ENCODE measurements around the gene MRRF.

MRRF gene

DNA sequence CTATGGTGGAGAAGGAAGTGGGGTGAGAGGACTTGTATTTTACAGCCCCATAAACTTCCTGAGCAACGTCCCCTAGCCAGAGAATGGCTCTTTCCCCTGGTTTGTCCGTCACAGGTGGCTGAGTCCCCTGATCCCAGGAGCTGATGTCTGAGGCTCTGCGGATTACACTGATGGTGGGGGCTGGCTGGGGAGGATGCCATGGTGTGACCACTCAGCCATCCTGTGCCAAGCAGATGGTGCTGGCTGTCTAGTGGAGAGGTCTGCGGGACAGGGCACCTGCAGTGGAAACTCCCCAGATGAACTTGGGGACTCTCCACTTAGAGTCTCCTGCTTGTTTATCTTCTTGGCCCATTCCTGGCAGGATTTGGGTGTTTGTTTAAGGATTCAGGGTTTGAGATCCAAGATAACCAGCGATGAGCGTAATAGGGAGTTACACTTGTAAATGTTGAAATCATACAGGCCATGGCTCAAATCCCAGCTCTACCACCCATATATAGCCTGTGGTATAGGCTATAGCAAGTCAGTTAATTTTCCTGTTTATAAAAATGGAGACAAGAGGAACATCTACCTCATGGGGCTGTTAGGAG is 101.5 kb downstream of the MRRF start:
- no peaks in the 10 kb centered on the region for H3K36me3 ChIP-seq (ENCODE audit: control insufficient read depth, insufficient read depth, low read length)
- DNase-seq (ENCODE audit: extremely low read depth, insufficient read length): no peak
- TF ChIP-seq, protein P1, sequence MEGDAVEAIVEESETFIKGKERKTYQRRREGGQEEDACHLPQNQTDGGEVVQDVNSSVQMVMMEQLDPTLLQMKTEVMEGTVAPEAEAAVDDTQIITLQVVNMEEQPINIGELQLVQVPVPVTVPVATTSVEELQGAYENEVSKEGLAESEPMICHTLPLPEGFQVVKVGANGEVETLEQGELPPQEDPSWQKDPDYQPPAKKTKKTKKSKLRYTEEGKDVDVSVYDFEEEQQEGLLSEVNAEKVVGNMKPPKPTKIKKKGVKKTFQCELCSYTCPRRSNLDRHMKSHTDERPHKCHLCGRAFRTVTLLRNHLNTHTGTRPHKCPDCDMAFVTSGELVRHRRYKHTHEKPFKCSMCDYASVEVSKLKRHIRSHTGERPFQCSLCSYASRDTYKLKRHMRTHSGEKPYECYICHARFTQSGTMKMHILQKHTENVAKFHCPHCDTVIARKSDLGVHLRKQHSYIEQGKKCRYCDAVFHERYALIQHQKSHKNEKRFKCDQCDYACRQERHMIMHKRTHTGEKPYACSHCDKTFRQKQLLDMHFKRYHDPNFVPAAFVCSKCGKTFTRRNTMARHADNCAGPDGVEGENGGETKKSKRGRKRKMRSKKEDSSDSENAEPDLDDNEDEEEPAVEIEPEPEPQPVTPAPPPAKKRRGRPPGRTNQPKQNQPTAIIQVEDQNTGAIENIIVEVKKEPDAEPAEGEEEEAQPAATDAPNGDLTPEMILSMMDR (IDR thresholded peaks at IDR 0.05; ENCODE audit: insufficient read depth, low read length, poor library complexity, severe bottlenecking): no peak
- H3K4me3 ChIP-seq (replicated peaks; ENCODE audit: low read depth, low read length): no peak overlapping the region
- H3K27me3 ChIP-seq (replicated peaks; ENCODE audit: control insufficient read depth, insufficient read depth, low read length): no peaks in the 10 kb centered on the region

DNA sequence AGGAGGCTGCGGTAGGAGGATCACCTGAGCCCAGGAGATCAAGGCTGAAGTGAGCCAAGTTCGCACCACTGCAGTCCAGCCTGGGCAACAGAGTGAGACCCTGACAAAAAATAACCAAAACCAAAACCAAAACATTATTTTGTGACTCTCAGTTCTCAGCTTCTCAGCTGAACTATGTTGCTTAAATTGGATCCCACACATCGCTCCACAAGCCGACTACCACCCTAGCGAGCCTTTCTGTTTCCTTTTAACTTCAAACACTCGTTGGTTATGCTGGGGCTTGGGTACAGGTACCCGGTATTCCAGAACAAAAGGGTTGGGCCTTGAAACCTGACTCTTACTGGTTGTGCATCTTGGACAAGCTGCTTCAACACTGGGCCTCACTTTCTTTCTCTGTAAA is 102.4 kb downstream of the MRRF start:
- Histone ChIP-seq H3K4me3 (replicated peaks; ENCODE audit: low read depth, low read length) (no peak overlapping the region), H3K27me3 (replicated peaks; ENCODE audit: control insufficient read depth, insufficient read depth, low read length) (no peaks in the 10 kb centered on the region; the same call in 1 of the 2 replicates), H3K36me3 (ENCODE audit: control insufficient read depth, insufficient read depth, low read length) (no peaks in the 10 kb centered on the region)
- TF ChIP-seq, protein P1 (IDR thresholded peaks at IDR 0.05; ENCODE audit: insufficient read depth, low read length, poor library complexity, severe bottlenecking): no peak
- no peak for DNase-seq (ENCODE audit: extremely low read depth, insufficient read length)

DNA sequence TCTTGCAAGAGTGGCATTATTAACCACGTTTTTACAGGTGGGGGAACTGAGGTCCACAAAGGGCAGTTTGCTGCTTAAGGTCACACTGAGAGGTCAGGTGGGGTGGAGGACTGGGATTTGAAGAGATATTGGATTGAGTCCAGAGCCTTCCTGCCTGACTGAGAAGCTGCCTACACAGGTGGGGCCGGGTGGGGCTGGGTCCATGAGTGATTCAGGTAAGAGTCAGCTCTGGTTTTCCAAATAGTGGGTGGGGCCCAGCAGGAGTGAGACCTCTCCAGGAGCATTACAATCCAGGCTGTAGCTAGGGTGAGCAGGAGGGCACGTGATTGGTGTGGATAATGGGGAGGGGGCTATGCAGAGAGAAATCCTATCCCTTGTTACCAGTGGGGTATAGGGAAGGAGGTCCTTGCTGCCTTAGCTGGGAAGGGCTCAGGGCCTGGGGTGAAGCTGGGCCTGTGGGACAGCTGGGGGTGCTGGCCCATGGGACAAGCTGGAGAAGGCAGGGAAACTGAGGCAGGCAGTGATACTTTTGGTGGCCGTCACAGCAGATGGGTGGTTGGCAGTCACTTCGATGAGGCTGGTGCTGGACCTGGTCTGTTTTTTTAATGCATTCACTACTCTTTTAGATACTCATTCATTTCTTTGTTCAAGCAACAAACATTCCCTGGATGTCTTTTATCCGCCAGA is 103.2 kb downstream of the MRRF start:
- Histone ChIP-seq H3K4me3 (replicated peaks; ENCODE audit: low read depth, low read length) (no peak overlapping the region), H3K36me3 (ENCODE audit: control insufficient read depth, insufficient read depth, low read length) (no peaks in the 10 kb centered on the region), H3K27me3 (replicated peaks; ENCODE audit: control insufficient read depth, insufficient read depth, low read length) (no peaks in the 10 kb centered on the region; the same call in 1 of the 2 replicates)
- no peak for DNase-seq (ENCODE audit: extremely low read depth, insufficient read length)
- TF ChIP-seq, protein P1 (IDR thresholded peaks at IDR 0.05; ENCODE audit: insufficient read depth, low read length, poor library complexity, severe bottlenecking): no peak

DNA sequence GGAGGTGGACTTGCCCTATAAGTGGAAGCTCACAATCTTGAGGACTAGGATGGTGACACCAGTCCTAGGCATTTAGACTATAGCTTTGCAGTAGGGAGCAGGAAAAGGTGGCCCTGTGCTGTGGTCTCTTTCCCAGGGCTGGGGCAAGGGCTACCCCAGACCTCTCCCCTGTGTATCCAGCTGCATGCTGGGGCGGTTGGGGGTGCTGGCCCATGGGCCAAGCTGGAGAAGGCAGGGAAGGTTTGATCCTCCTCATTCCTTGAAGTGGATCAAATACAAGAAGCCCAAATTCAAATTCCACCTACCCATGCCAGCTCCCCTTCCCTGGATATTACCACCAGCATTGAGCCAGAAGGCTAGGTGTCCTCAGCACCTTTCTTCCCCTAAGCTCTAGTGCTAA is 104.0 kb downstream of the MRRF start:
- no peaks in the 10 kb centered on the region for H3K36me3 ChIP-seq (ENCODE audit: control insufficient read depth, insufficient read depth, low read length)
- TF ChIP-seq, protein P1 (IDR thresholded peaks at IDR 0.05; ENCODE audit: insufficient read depth, low read length, poor library complexity, severe bottlenecking): no peak
- no peaks in the 10 kb centered on the region; the same call in 1 of the 2 replicates for H3K27me3 ChIP-seq (replicated peaks; ENCODE audit: control insufficient read depth, insufficient read depth, low read length)
- no peak for DNase-seq (ENCODE audit: extremely low read depth, insufficient read length)
- H3K4me3 ChIP-seq (replicated peaks; ENCODE audit: low read depth, low read length): no peak overlapping the region

DNA sequence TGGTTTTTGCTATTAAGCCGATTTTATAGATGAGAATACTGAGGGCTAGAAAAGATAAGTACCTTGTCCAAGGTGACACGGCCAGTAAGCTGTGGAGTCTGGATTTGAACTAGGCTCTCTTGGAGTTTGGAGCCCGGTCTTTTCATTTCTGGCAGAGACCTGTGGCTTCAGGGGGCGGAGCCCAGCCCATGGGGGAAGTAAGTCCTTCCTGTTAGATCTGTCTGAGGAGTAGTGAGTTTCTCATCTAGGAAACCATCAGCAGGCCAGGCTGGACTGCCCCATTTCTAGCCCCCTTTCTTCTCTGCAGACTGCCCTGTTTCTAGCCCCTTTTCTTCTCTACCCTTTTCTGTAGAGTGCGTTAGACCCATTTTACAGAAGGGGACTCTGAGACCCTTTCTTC is 105.6 kb downstream of the MRRF start:
- TF ChIP-seq, protein P1 (IDR thresholded peaks at IDR 0.05; ENCODE audit: insufficient read depth, low read length, poor library complexity, severe bottlenecking): no peak
- Histone ChIP-seq H3K4me3 (replicated peaks; ENCODE audit: low read depth, low read length) (peak overlapping the region; percentile 51; the same call in 1 of the 2 replicates), H3K27me3 (replicated peaks; ENCODE audit: control insufficient read depth, insufficient read depth, low read length) (no peaks in the 10 kb centered on the region; the same call in 1 of the 2 replicates), H3K36me3 (ENCODE audit: control insufficient read depth, insufficient read depth, low read length) (no peaks in the 10 kb centered on the region)
- no peak for DNase-seq (ENCODE audit: extremely low read depth, insufficient read length)

Measured in GM06990 (cell line).